Prostate gland (tissue), 2 donors: ENCODE measurements around the gene MTA1. TPM values are rescaled to one million over a fixed set of nuclear protein-coding genes. Genes with fewer than 3 reads are reported as not detected.

Experiments used
- DNase-seq: peaks from one replicate; pipeline ENCODE4 v3.0.0-alpha.2; 2019; ENCODE audit warnings: low spot score
- H3K27ac ChIP-seq, 2 donors: fragments of 200-600 bp; sonication (generic); 2 replicates each; pipeline ENCODE4 v1.5.1; 2017 to 2019
- H3K27me3 ChIP-seq: fragments of 200-600 bp; sonication (generic); replicated peaks from 2 replicates; pipeline ENCODE4 v1.5.1; 2019; ENCODE audit not compliant: insufficient read depth
- H3K36me3 ChIP-seq, 2 donors: fragments of 200-600 bp; sonication (generic); 1 replicate in 1 of 2; 2 replicates in 1 of 2; pipeline versions ENCODE4 v1.5.1 to v1.8.1; 2017 to 2019
- H3K4me1 ChIP-seq: fragments of 200-600 bp; sonication (generic); replicated peaks from 2 replicates; pipeline ENCODE4 v1.5.1; 2019
- H3K4me3 ChIP-seq, 2 donors: fragments of 200-600 bp; sonication (generic); 2 replicates each; pipeline ENCODE4 v1.5.1; 2017 to 2019
- H3K9me3 ChIP-seq: fragments of 200-600 bp; sonication (generic); 2 replicates; pipeline ENCODE4 v1.5.1; 2017
- CTCF ChIP-seq, 4 experiments: fragments of 200-600 bp in 2 of 4; fragments of 450-650 bp in 2 of 4; sonication (generic) in 2 of 4; IDR thresholded peaks; 1 replicate in 3 of 4; 2 replicates in 1 of 4; pipeline ENCODE4 v1.5.1; 2016 to 2019; ENCODE audit warnings: antibody characterized with exemption in 4 of 4, mild to moderate bottlenecking in 2 of 4, moderate library complexity in 2 of 4
- POLR2A ChIP-seq: fragments of 450-650 bp; IDR thresholded peaks from one replicate; pipeline ENCODE4 v1.6.1; 2016; ENCODE audit warnings: antibody characterized with exemption, mild to moderate bottlenecking
- POLR2AphosphoS5 ChIP-seq: sonication (generic); formaldehyde crosslinking; IDR thresholded peaks from one replicate; pipeline ENCODE4 v1.6.1; 2017; ENCODE audit warnings: antibody characterized with exemption
- WGBS: methylation state at CpG from one replicate; pipeline ENCODE4 v1.1.5; 2018; 5-methylcytosine and 5-hydroxymethylcytosine counted together
- intact Hi-C: fragments of 100-400 bp; cut with DNase I; formaldehyde crosslinking; loops from one replicate; pipeline ENCODE4 v1.14.2; 2022
- total RNA-seq, 2 donors: library from RNA; depleted of rRNA; stranded (reverse); fragments of >200 nt; gene quantifications; one replicate each; pipeline ENCODE4 v1.1.0, GENCODE V29; 2016

The MTA1 gene
- total RNA-seq, 2 donors from 2014 or later = 58.9 to 155 TPM

DNA sequence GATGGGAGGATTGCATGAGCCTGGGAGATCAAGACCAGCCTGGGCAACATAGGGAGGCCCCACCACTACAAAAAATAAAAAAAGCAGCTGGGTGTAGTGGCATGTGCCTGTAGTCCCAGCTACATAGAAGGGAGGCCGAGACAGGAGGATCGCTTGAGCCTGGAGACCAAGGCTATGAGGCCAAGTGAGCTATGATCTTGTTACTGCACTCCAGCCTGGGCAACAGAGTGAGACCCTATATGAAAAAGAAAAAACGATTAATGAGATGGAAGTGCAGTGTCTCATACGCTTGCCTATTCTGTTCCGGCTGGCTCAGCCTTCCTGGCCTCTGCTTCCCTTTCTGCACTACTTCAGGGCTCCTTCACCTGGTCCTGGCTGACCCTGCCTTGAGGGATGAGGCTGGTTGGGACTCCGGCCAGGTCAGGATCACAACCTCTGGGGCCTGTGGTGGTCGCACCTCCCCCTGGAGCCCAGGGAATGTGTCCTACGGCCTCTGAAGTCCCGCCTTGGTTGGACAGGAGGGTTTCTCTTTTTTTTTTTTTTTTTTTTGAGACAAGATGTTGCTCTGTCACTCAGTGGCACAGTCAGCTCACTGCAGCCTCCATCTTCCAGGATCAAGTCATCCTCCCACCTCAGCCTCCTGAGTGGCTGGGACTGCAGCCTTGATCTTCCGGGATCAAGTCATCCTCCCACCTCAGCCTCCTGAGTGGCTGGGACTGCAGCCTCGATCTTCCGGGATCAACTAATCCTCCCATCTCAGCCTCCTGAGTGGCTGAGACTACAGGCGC, 82.1 kb downstream of the MTA1 start:
- Histone ChIP-seq H3K4me3 (no peak overlapping the region), H3K9me3 (no peaks in the 10 kb centered on the region), H3K36me3 (no peaks in the 10 kb centered on the region), H3K27ac (no peak overlapping the region), H3K27me3 (no peaks in the 10 kb centered on the region), H3K4me1 (no peaks in the 10 kb centered on the region)
- TF ChIP-seq CTCF (IDR thresholded peaks at IDR 0.05) (no peak), POLR2A (no peak), POLR2AphosphoS5 (no peak)
- intact Hi-C loops = no loop called here
- no peak for DNase-seq
- WGBS = 89% methylated on average over 13 of the region's 13 CpGs

DNA sequence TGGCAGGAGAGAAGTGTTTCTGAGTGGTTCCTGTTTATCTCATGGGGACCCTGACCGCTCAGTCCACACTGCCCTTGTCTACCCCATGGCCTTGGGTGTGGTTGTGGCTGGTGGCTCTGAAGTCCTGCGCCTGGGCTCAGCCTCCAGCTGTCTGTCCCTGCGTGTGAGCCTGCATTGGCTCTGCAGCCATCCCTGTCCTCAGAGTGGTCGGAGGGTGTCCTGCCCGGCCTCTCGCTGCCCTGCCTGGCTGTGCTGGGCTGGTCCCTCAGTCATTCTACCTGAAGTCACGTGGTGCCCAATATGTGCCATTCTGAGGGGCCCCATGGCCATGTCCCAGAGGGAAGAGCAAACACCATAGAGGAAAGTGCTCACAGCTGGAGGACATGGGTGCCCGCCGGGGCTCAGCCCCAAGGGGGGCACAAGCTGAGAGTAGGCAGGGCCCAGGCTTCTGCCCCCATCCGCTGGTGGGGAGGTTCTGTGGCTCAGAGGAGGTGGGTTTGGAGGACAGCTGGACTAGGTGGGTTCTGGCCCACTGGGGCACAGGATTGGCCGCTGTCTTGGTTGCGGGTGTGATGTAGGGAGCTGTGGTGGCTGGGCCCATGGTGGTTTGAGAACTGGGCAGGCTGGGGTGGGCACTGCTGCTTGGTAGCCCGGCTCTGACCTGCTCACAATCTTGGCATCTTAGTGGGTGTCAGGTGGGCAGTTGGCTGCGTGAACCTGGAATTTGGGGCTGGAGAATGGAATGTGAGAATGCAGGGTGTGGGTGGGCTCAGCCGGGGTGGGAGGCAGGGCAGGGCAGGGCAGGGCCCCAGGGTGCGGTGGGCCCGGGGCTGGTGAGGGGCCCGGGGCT, 83.0 kb downstream of the MTA1 start:
- Histone ChIP-seq H3K9me3 (no peaks in the 10 kb centered on the region), H3K27ac (no peak overlapping the region), H3K36me3 (no peaks in the 10 kb centered on the region), H3K4me3 (no peak overlapping the region), H3K27me3 (no peaks in the 10 kb centered on the region), H3K4me1 (no peaks in the 10 kb centered on the region)
- intact Hi-C loops = no loop called here
- TF ChIP-seq POLR2AphosphoS5 = no peak
- TF ChIP-seq POLR2A = no peak
- TF ChIP-seq CTCF (IDR thresholded peaks at IDR 0.05) = no peak
- 81% methylated on average over 17 of the region's 18 CpGs for WGBS
- no peak for DNase-seq

- WGBS = 94% methylated on average over 7 of the region's 7 CpGs
These were observed 83.6 kb downstream of the MTA1 start for GRCh38 chr14:105503296-105503640.

DNA sequence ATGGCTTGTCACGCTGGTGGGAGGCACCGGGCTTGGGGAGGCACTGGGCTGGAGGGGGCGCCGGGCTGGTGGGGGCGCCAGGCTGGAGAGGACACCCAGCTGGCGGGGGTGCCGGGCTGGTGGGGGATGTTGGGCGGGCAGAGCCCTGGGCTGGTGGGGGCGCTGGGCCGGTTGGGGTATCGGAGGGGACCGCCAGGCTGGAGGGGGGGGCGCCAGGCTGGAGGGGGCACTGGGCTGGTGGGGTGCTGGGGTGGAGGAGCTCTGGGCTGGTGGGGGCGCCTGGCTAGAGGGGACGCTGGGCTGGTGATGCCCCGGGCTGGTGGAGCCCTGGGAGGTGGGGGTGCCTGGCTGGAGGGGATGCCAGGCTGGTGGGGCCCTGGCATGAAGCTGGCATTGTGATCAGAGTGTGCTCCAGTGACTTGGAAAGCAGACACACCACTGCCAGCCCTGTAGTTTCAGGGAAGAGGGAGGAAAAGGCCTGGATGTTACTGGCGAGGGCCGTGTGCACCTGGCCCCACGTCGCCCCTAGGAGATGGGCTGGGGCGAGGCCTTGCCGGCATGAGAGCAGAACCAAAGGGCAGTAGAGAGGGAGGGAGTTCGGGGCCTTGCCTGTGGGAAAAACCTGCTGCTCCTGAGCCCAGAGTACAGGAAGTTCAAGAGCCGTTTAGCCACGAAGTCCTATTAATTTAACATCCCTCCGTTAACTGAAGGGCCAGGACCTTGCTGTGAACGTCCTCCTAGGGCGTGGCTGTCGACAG, 84.5 kb downstream of the MTA1 start:
- Histone ChIP-seq H3K36me3 (no peaks in the 10 kb centered on the region), H3K27ac (no peak overlapping the region), H3K4me1 (no peaks in the 10 kb centered on the region), H3K9me3 (no peaks in the 10 kb centered on the region), H3K4me3 (no peak overlapping the region), H3K27me3 (no peaks in the 10 kb centered on the region)
- WGBS = 74% methylated on average over 26 of the region's 29 CpGs
- no peak for TF ChIP-seq POLR2A
- TF ChIP-seq POLR2AphosphoS5 = no peak
- TF ChIP-seq CTCF (IDR thresholded peaks at IDR 0.05) = no peak
- DNase-seq = no peak
- intact Hi-C loops = no loop called here

More at GRCh38 chr14:105503296-105503640, 83.6 kb downstream of the MTA1 start:
- DNase-seq = no peak
- Histone ChIP-seq H3K4me3 (no peak overlapping the region), H3K27me3 (no peaks in the 10 kb centered on the region), H3K36me3 (no peaks in the 10 kb centered on the region), H3K4me1 (no peaks in the 10 kb centered on the region), H3K27ac (no peak overlapping the region), H3K9me3 (no peaks in the 10 kb centered on the region)
- intact Hi-C loops = no loop called here
- TF ChIP-seq POLR2A = no peak
- TF ChIP-seq CTCF (IDR thresholded peaks at IDR 0.05) = no peak
- TF ChIP-seq POLR2AphosphoS5 = no peak
